GM23248 (cell line): Measurements from ENCODE around the gene RASA3. TPM values are rescaled to one million over a fixed set of nuclear protein-coding genes. Genes with fewer than 3 reads are reported as not detected.

Experiments used
- DNase-seq: peaks from one replicate; pipeline ENCODE4 v3.0.0-alpha.2; 2015
- H2AFZ ChIP-seq: fragments of 200-600 bp; sonication (generic); 2 replicates; pipeline ENCODE4 v1.6.1; 2016; ENCODE audit warnings: antibody characterized with exemption
- H3F3A ChIP-seq: fragments of 200-600 bp; sonication (generic); 2 replicates; pipeline ENCODE4 v1.6.1; 2016; ENCODE audit warnings: mild to moderate bottlenecking, antibody characterized with exemption, mixed run types; ENCODE audit not compliant: insufficient read depth
- H3K27ac ChIP-seq: fragments of 200-600 bp; sonication (generic); 2 replicates; pipeline ENCODE4 v1.5.1; 2016; ENCODE audit warnings: mild to moderate bottlenecking
- H3K27me3 ChIP-seq: fragments of 200-600 bp; sonication (generic); replicated peaks from 2 replicates; pipeline ENCODE4 v1.6.1; 2016; ENCODE audit warnings: mild to moderate bottlenecking; ENCODE audit not compliant: insufficient read depth
- H3K36me3 ChIP-seq: fragments of 200-600 bp; sonication (generic); 2 replicates; pipeline ENCODE4 v1.6.1; 2016; ENCODE audit warnings: low read depth, mild to moderate bottlenecking
- H3K4me1 ChIP-seq: fragments of 200-600 bp; sonication (generic); 2 replicates; pipeline ENCODE4 v1.6.1; 2016; ENCODE audit warnings: mild to moderate bottlenecking; ENCODE audit not compliant: insufficient read depth
- H3K4me2 ChIP-seq: fragments of 200-600 bp; sonication (generic); one replicate; pipeline ENCODE4 v1.6.1; 2016; ENCODE audit warnings: mild to moderate bottlenecking; ENCODE audit not compliant: unreplicated experiment
- H3K4me3 ChIP-seq: fragments of 200-600 bp; sonication (generic); 2 replicates; pipeline ENCODE4 v1.5.1; 2016; ENCODE audit warnings: mild to moderate bottlenecking
- H3K79me2 ChIP-seq: fragments of 200-600 bp; sonication (generic); 2 replicates; pipeline ENCODE4 v1.6.1; 2016; ENCODE audit warnings: mild to moderate bottlenecking; ENCODE audit not compliant: insufficient read depth
- H3K9ac ChIP-seq: fragments of 200-600 bp; sonication (generic); 2 replicates; pipeline ENCODE4 v1.6.1; 2016; ENCODE audit warnings: mild to moderate bottlenecking
- H3K9me2 ChIP-seq: fragments of 200-600 bp; sonication (generic); 2 replicates; pipeline ENCODE4 v1.6.1; 2016; ENCODE audit warnings: mixed run types, mild to moderate bottlenecking, moderate library complexity; ENCODE audit not compliant: insufficient read depth
- H3K9me3 ChIP-seq: fragments of 200-600 bp; sonication (generic); one replicate; pipeline ENCODE4 v1.6.1; 2017; ENCODE audit warnings: low read depth
- H4K20me1 ChIP-seq: fragments of 200-600 bp; sonication (generic); 2 replicates; pipeline ENCODE4 v1.6.0; 2016; ENCODE audit not compliant: insufficient read depth
- EZH2 ChIP-seq: fragments of 200-600 bp; sonication (generic); IDR thresholded peaks from 2 replicates; pipeline ENCODE4 v1.6.1; 2018; ENCODE audit warnings: antibody characterized with exemption, mild to moderate bottlenecking; ENCODE audit not compliant: insufficient read depth, poor library complexity, severe bottlenecking
- EZH2phosphoT487 ChIP-seq: fragments of 200-600 bp; sonication (generic); IDR thresholded peaks from 2 replicates; pipeline ENCODE4 v1.6.1; 2018; ENCODE audit warnings: antibody characterized with exemption, moderate library complexity, mild to moderate bottlenecking, low read depth; ENCODE audit not compliant: insufficient read depth
- WGBS, 2 experiments: methylation state at CpG; one replicate each; pipeline ENCODE4 v1.1.6; 2015 to 2017; ENCODE audit warnings: low lambda C conversion rate in 2 of 2, low coverage in 1 of 2; ENCODE audit errors: missing lambda C conversion rate in 2 of 2; 5-methylcytosine and 5-hydroxymethylcytosine counted together
- in situ Hi-C: fragments of 300-500 bp; cut with MboI; formaldehyde crosslinking; loops from 2 replicates; pipeline ENCODE4 v1.15.0; 2020
- polyA plus RNA-seq: library from polyadenylated mRNA; unstranded; fragments of >200 nt; fragmentation: Nextera tagmentation; extraction: Ambion mirVana; gene quantifications from 2 replicates; pipeline ENCODE4 v1.2.1, GENCODE V29; 2016
- total RNA-seq: library from RNA; depleted of rRNA; stranded (reverse); fragments of >200 nt; shearing (Covaris generic); gene quantifications from 2 replicates; pipeline ENCODE4 v1.2.3, GENCODE V29; 2014

RASA3 gene
- total and polyA plus RNA-seq, 2 experiments from 2014 or later = 34.3 to 36.7 TPM

GRCh38 chr13:114024603-114025404, 107.6 kb downstream of the RASA3 start:
- no peaks in the 10 kb centered on the region for H3K27me3 ChIP-seq
- H3F3A ChIP-seq = no peaks in the 10 kb centered on the region
- TF ChIP-seq EZH2 (no peak), EZH2phosphoT487 (no peak)
- no peak overlapping the region for H3K9ac ChIP-seq
- peaks cover 50% of the 10 kb centered on the region for H3K79me2 ChIP-seq
- H3K36me3 ChIP-seq = peaks cover 15% of the 10 kb centered on the region; the same call in 1 of the 2 replicates
- no peak for DNase-seq
- WGBS, 2 experiments = 90 to 91% methylated on average over 35 of the region's 35 CpGs
- no peak overlapping the region for H3K4me2 ChIP-seq
- H4K20me1 ChIP-seq = no peaks in the 10 kb centered on the region
- no peaks in the 10 kb centered on the region for H3K9me2 ChIP-seq
- no peak overlapping the region for H3K4me3 ChIP-seq
- no peaks in the 10 kb centered on the region for H3K9me3 ChIP-seq
- no peaks in the 10 kb centered on the region for H3K4me1 ChIP-seq
- no peak overlapping the region for H2AFZ ChIP-seq
- in situ Hi-C loops = no loop called here
- no peak overlapping the region for H3K27ac ChIP-seq

- H3K9me3 ChIP-seq = no peaks in the 10 kb centered on the region
- no peaks in the 10 kb centered on the region for H3K9me2 ChIP-seq
- no peak for TF ChIP-seq EZH2
- no peak for TF ChIP-seq EZH2phosphoT487
- H4K20me1 ChIP-seq = no peaks in the 10 kb centered on the region
- no peak overlapping the region for H3K4me2 ChIP-seq
- no peaks in the 10 kb centered on the region for H3F3A ChIP-seq
- H3K27ac ChIP-seq = no peak overlapping the region
- no peak overlapping the region for H2AFZ ChIP-seq
- 94 to 95% methylated on average over 31 to 35 of the region's 35 CpGs for WGBS, 2 experiments
- in situ Hi-C loops = no loop called here
- no peak for DNase-seq
- no peaks in the 10 kb centered on the region for H3K27me3 ChIP-seq
- peaks cover 47% of the 10 kb centered on the region for H3K79me2 ChIP-seq
- peaks cover 15% of the 10 kb centered on the region; the same call in 1 of the 2 replicates for H3K36me3 ChIP-seq
- no peak overlapping the region for H3K9ac ChIP-seq
- no peaks in the 10 kb centered on the region for H3K4me1 ChIP-seq
- no peak overlapping the region for H3K4me3 ChIP-seq
Measured at GRCh38 chr13:114023716-114024602, 108.5 kb downstream of the RASA3 start.

- no peak for TF ChIP-seq EZH2
- TF ChIP-seq EZH2phosphoT487 = no peak
- H3K27me3 ChIP-seq = no peaks in the 10 kb centered on the region
- H3F3A ChIP-seq = no peaks in the 10 kb centered on the region
- no peak overlapping the region for H3K27ac ChIP-seq
- H3K4me1 ChIP-seq = no peaks in the 10 kb centered on the region
- H3K9me2 ChIP-seq = no peaks in the 10 kb centered on the region
- no peak for DNase-seq
- H3K9ac ChIP-seq = no peak overlapping the region
- no peaks in the 10 kb centered on the region for H3K9me3 ChIP-seq
- no peaks in the 10 kb centered on the region for H4K20me1 ChIP-seq
- in situ Hi-C loops = no loop called here
- no peak overlapping the region for H3K4me3 ChIP-seq
- H3K4me2 ChIP-seq = no peak overlapping the region
- peaks cover 41% of the 10 kb centered on the region for H3K79me2 ChIP-seq
- H3K36me3 ChIP-seq = peaks cover 15% of the 10 kb centered on the region; the same call in 1 of the 2 replicates
- no peak overlapping the region for H2AFZ ChIP-seq
- 95 to 96% methylated on average over 11 to 12 of the region's 12 CpGs for WGBS, 2 experiments
Measured at GRCh38 chr13:114022876-114023275, 109.5 kb downstream of the RASA3 start.

DNA sequence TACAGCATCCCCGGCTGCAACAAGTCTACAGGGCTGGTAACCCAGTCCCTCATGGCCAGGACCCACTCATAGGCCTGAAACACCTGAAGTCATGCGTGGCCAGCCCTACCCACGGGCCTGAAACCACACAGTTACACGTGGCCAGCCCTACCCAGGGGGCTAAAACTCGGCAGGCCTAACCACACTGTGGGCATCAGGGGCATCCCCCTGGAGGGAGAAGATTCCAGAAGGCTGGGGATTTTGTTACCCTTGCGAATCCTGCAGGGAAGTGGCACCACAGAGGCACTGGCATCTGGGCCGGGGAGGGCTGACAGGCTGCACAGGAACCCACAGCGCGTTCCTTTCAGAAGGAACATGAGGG, 110.1 kb downstream of the RASA3 start:
- Histone ChIP-seq H3K4me3 (no peak overlapping the region), H3K27ac (no peak overlapping the region), H2AFZ (no peak overlapping the region), H3K9ac (no peak overlapping the region), H4K20me1 (no peaks in the 10 kb centered on the region), H3F3A (no peaks in the 10 kb centered on the region), H3K4me2 (no peak overlapping the region), H3K27me3 (no peaks in the 10 kb centered on the region), H3K79me2 (peaks cover 35% of the 10 kb centered on the region), H3K9me3 (no peaks in the 10 kb centered on the region), H3K9me2 (no peaks in the 10 kb centered on the region), H3K4me1 (no peaks in the 10 kb centered on the region), H3K36me3 (peaks cover 12% of the 10 kb centered on the region; the same call in 1 of the 2 replicates)
- 98% methylated on average over 9 of the region's 9 CpGs for WGBS, 2 experiments
- no peak for DNase-seq
- TF ChIP-seq EZH2 (no peak), EZH2phosphoT487 (no peak)
- in situ Hi-C loops = no loop called here
